ENCODE results near the gene ATRX.

- TF ChIP-seq TAF1 (IDR thresholded peaks at IDR 0.05; ENCODE audit: low read depth, low read length) (no peak), POLR2AphosphoS5 (IDR thresholded peaks at IDR 0.05; ENCODE audit: low read depth, low read length) (no peak), POLR2A (IDR thresholded peaks at IDR 0.05; ENCODE audit: low read depth, low read length) (no peak)
Observed at GRCh38 chrX:77786365-77786680, 307 bp upstream of the ATRX start.
